Mesenchymal stem cell (in vitro differentiated cells and primary cell): Measurements from ENCODE around the gene TSFM.

Experiments used
- DNase-seq: peaks from one replicate; pipeline ENCODE4 v3.0.0-alpha.2; 2013
- H2AFZ ChIP-seq: one replicate; pipeline ENCODE4 v1.6.1; 2013; ENCODE audit warnings: low read depth, mild to moderate bottlenecking, control low read depth, inconsistent platforms, low read length, moderate library complexity
- H2AK5ac ChIP-seq: 2 replicates; pipeline ENCODE4 v1.6.1; 2013; ENCODE audit warnings: low read length, moderate library complexity, mild to moderate bottlenecking, inconsistent platforms; ENCODE audit not compliant: severe bottlenecking
- H2BK120ac ChIP-seq: one replicate; pipeline ENCODE4 v1.6.1; 2013; ENCODE audit warnings: low read depth, mild to moderate bottlenecking, inconsistent platforms, low read length, moderate library complexity
- H2BK12ac ChIP-seq, 2 experiments: one replicate each; pipeline ENCODE4 v1.6.1; 2013; ENCODE audit warnings: inconsistent platforms in 2 of 2, low read length in 2 of 2, mild to moderate bottlenecking in 2 of 2, moderate library complexity in 2 of 2, control low read depth in 1 of 2
- H2BK15ac ChIP-seq: one replicate; pipeline ENCODE4 v1.6.1; 2013; ENCODE audit warnings: mild to moderate bottlenecking, low read depth, inconsistent platforms; ENCODE audit not compliant: poor library complexity, severe bottlenecking
- H2BK5ac ChIP-seq: 2 replicates; pipeline ENCODE4 v1.6.1; 2013; ENCODE audit warnings: low read depth, mild to moderate bottlenecking, low read length, control low read depth, inconsistent platforms; ENCODE audit not compliant: poor library complexity, severe bottlenecking
- H3K14ac ChIP-seq, 2 experiments: one replicate each; pipeline ENCODE4 v1.6.1; 2013; ENCODE audit warnings: inconsistent platforms in 2 of 2, low read length in 2 of 2, control low read depth in 1 of 2, mild to moderate bottlenecking in 1 of 2, moderate library complexity in 1 of 2
- H3K18ac ChIP-seq, 2 experiments: one replicate each; pipeline ENCODE4 v1.6.1; 2013; ENCODE audit warnings: inconsistent platforms in 2 of 2, low read length in 2 of 2, control low read depth in 1 of 2, low read depth in 1 of 2, mild to moderate bottlenecking in 1 of 2
- H3K23ac ChIP-seq, 2 experiments: one replicate each; pipeline ENCODE4 v1.6.1; 2013; ENCODE audit warnings: inconsistent platforms in 2 of 2, low read length in 2 of 2, mild to moderate bottlenecking in 2 of 2, moderate library complexity in 2 of 2, control low read depth in 1 of 2
- H3K27ac ChIP-seq: 2 replicates; pipeline ENCODE4 v1.5.1; 2013; ENCODE audit warnings: mild to moderate bottlenecking, moderate library complexity, low read length, control low read depth, inconsistent platforms; ENCODE audit not compliant: poor library complexity, severe bottlenecking
- H3K27me3 ChIP-seq, 2 experiments: 2 replicates each; pipeline versions ENCODE4 v1.6.1 to v1.7.0; 2013; ENCODE audit warnings: low read length in 2 of 2, mild to moderate bottlenecking in 2 of 2, moderate library complexity in 2 of 2, control low read depth in 1 of 2, inconsistent platforms in 1 of 2; ENCODE audit not compliant: control insufficient read depth in 1 of 2, insufficient read depth in 1 of 2
- H3K36me3 ChIP-seq, 2 experiments: 2 replicates each; pipeline versions ENCODE4 v1.6.1 to v1.7.0; 2013; ENCODE audit warnings: low read length in 2 of 2, control low read depth in 1 of 2, inconsistent platforms in 1 of 2, low read depth in 1 of 2, mild to moderate bottlenecking in 1 of 2; ENCODE audit not compliant: insufficient read depth in 2 of 2, control insufficient read depth in 1 of 2
- H3K4ac ChIP-seq, 2 experiments: one replicate each; pipeline ENCODE4 v1.6.1; 2013; ENCODE audit warnings: inconsistent platforms in 2 of 2, low read length in 2 of 2, mild to moderate bottlenecking in 2 of 2, moderate library complexity in 2 of 2, control low read depth in 1 of 2, low read depth in 1 of 2
- H3K4me1 ChIP-seq: 2 replicates; pipeline ENCODE4 v1.6.1; 2013; ENCODE audit warnings: low read depth, low read length, control low read depth; ENCODE audit not compliant: control insufficient read depth, insufficient read depth
- H3K4me2 ChIP-seq: 2 replicates; pipeline ENCODE4 v1.6.1; 2013; ENCODE audit warnings: low read length, mild to moderate bottlenecking, inconsistent platforms; ENCODE audit not compliant: poor library complexity, severe bottlenecking
- H3K4me3 ChIP-seq, 2 experiments: 2 replicates each; pipeline versions ENCODE4 v1.5.1 to v1.7.0; 2013; ENCODE audit warnings: low read length in 2 of 2, mild to moderate bottlenecking in 2 of 2, control low read depth in 1 of 2, low read depth in 1 of 2; ENCODE audit not compliant: insufficient read depth in 1 of 2
- H3K79me1 ChIP-seq: replicated peaks from 2 replicates; pipeline ENCODE4 v1.6.1; 2013; ENCODE audit warnings: mild to moderate bottlenecking, control low read depth, low read length, inconsistent platforms; ENCODE audit not compliant: poor library complexity, severe bottlenecking
- H3K9ac ChIP-seq: 2 replicates; pipeline ENCODE4 v1.7.0; 2013; ENCODE audit warnings: mild to moderate bottlenecking, low read length, moderate library complexity
- H3K9me3 ChIP-seq: 2 replicates; pipeline ENCODE4 v1.7.0; 2013; ENCODE audit warnings: mild to moderate bottlenecking, low read length; ENCODE audit not compliant: control insufficient read depth
- H4K8ac ChIP-seq: one replicate; pipeline ENCODE4 v1.6.1; 2013; ENCODE audit warnings: inconsistent platforms, mild to moderate bottlenecking, low read length, moderate library complexity
- H4K91ac ChIP-seq: one replicate; pipeline ENCODE4 v1.6.1; 2013; ENCODE audit warnings: mild to moderate bottlenecking, low read length, inconsistent platforms
- WGBS: methylation state at CpG from one replicate; pipeline ENCODE4 v1.1.7; 2013; ENCODE audit warnings: mixed read lengths; 5-methylcytosine and 5-hydroxymethylcytosine counted together

Gene TSFM

GRCh38 chr12:57834086-57834876 lies 51.7 kb downstream of the TSFM start:
- Histone ChIP-seq H2BK120ac (no peak overlapping the region), H3K4me3 (no peak overlapping the region), H3K14ac (peak overlapping the region in 1 of 2 experiments; percentile 44), H2BK12ac (no peak overlapping the region), H3K9ac (peak overlapping the region; percentile 67), H2AFZ (no peak overlapping the region), H3K18ac (peak overlapping the region; percentile 19 to 63), H3K79me1 (peaks cover 2% of the 10 kb centered on the region), H3K4me2 (no peak overlapping the region), H2BK5ac (no peak overlapping the region), H3K4me1 (peaks cover 65% of the 10 kb centered on the region), H4K8ac (no peak overlapping the region), H3K27ac (no peak overlapping the region), H3K36me3 (peaks cover 2 to 27% of the 10 kb centered on the region in 2 experiments), H2BK15ac (no peak overlapping the region), H3K27me3 (no peaks in the 10 kb centered on the region), H2AK5ac (peak overlapping the region; percentile 8), H3K23ac (no peak overlapping the region), H4K91ac (no peak overlapping the region), H3K4ac (no peak overlapping the region), H3K9me3 (no peaks in the 10 kb centered on the region)
- WGBS: 29% methylated on average over 1 of the region's 1 CpG
- no peak for DNase-seq

DNA sequence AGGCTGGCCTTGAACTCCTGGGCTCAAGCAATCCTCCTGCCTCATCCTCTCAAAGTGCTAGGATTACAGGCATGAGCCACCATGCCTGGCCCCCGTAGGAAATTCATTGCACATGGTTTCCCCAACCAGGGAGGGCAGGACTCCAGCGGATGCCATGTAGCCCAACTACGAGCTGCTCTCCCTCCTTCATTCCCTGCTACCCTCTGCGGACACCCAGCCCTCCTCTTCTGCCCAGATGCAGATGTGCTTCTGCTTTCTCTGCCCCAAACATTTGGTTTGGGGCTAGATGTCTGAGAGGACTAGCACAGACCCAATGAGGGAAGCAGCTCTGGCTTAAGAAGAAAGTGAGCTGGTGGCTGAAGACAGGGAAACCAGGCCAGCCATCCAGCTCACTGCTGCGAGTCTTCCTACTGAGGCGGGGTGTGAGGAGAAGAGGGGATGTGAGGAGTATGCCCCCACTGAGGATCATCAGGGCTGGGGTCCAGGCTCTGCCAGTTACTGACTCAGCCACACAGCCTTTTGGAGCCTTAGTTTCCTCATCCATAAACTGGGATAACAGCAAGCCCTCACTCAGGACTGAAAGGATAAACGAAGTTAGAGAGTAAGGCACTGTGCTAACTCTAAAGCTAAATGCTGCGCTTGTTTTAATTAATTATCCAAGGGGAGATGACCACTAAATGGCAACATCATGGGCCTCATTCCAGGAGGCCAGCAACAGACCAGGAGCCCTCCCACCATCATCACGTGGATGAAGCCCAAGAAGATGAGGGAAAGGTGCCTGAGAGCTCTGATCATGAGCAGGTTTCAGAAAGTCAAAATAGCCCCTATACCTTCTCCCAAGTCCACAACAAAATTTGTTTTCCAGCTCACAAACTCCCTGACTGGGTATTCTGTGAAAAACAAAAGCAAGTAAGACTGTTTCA lies 53.0 kb downstream of the TSFM start:
- H3K9ac ChIP-seq: peak overlapping the region; percentile 63
- peak overlapping the region; percentile 73 for H2AK5ac ChIP-seq
- peak overlapping the region; percentile 33 for H2BK15ac ChIP-seq
- H4K91ac ChIP-seq: peak overlapping the region; percentile 43
- H3K23ac ChIP-seq: peak overlapping the region; percentile 48 to 79
- no peak overlapping the region for H2BK12ac ChIP-seq
- peak overlapping the region; percentile 6 to 57 for H3K4ac ChIP-seq
- no peaks in the 10 kb centered on the region for H3K27me3 ChIP-seq
- no peaks in the 10 kb centered on the region for H3K9me3 ChIP-seq
- H3K18ac ChIP-seq: peak overlapping the region; percentile 59 to 77
- H3K14ac ChIP-seq: no peak overlapping the region
- H2BK120ac ChIP-seq: peak overlapping the region; percentile 42
- peaks cover 2% of the 10 kb centered on the region for H3K79me1 ChIP-seq
- no peak overlapping the region for H2AFZ ChIP-seq
- no peak overlapping the region for H3K4me2 ChIP-seq
- peak overlapping the region; percentile 85 for H3K27ac ChIP-seq
- DNase-seq: no peak
- peaks cover 65% of the 10 kb centered on the region for H3K4me1 ChIP-seq
- no peak overlapping the region for H2BK5ac ChIP-seq
- H3K4me3 ChIP-seq: peak overlapping the region in 1 of 2 experiments; percentile 67
- peaks cover 2 to 19% of the 10 kb centered on the region in 2 experiments for H3K36me3 ChIP-seq
- H4K8ac ChIP-seq: peak overlapping the region; percentile 31
- 99% methylated on average over 8 of the region's 9 CpGs for WGBS

DNA sequence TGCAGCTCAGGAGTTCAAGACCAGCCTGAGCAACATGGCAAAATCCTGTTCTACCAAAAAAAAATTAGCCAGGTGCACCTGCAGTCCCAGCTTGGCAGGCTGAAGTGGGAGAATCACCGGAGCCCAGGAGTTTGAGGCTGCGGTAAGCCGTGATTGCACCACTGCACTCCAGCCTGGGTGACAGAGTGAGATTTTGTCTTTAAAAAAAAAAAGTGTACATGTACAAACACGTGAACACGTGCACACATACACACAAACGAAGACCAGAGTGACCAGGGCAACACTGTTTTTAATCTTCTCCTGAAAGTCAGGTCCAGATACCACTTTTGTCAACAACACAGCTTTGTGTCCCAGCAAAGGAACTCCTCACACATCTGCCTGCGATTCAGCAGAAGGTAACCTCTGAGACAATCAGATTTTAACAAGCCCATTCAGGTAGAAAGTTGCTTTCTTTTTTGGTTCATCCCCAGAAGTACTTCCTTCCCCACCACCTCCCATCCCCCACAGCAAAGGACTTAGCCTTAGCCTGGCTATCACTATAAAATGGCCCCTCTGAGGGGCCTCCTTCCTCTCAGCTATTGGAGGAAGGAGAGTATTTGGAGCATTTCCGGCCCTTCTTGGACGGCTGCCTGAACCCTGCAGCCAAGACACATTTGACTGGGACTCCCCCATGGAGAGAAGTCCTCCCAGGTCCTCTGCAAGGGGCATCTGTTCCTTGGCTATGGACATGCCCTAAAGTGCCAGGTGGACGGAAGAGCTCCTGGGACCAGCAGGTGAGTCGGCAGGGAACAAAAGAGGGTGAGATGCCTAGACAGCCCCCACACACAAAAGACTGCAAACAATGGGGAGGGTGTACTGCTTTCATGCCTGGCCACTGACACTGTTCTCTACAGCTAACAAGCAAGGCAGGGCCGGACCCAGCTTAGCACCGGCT lies 54.1 kb downstream of the TSFM start:
- peaks cover 2% of the 10 kb centered on the region for H3K79me1 ChIP-seq
- H2AK5ac ChIP-seq: peak overlapping the region; percentile 74
- H3K27ac ChIP-seq: peak overlapping the region; percentile 85
- H4K8ac ChIP-seq: peak overlapping the region; percentile 85
- H3K4me3 ChIP-seq: peak overlapping the region in 1 of 2 experiments; percentile 67
- 46% methylated on average over 13 of the region's 13 CpGs for WGBS
- H2BK15ac ChIP-seq: peak overlapping the region; percentile 32
- peaks cover 2 to 21% of the 10 kb centered on the region in 2 experiments for H3K36me3 ChIP-seq
- H2BK5ac ChIP-seq: peak overlapping the region; percentile 59
- peak overlapping the region; percentile 58 for H3K4me2 ChIP-seq
- peak overlapping the region in 1 of 2 experiments; percentile 26 for H3K14ac ChIP-seq
- H2BK12ac ChIP-seq: peak overlapping the region; percentile 90 to 91
- peak overlapping the region in 1 of 2 experiments; percentile 43 for H3K23ac ChIP-seq
- H2BK120ac ChIP-seq: no peak overlapping the region
- peaks cover 66% of the 10 kb centered on the region for H3K4me1 ChIP-seq
- H3K9me3 ChIP-seq: no peaks in the 10 kb centered on the region
- H3K27me3 ChIP-seq: no peaks in the 10 kb centered on the region
- peak; percentile 80 for DNase-seq
- peak overlapping the region; percentile 84 for H4K91ac ChIP-seq
- no peak overlapping the region for H2AFZ ChIP-seq
- peak overlapping the region; percentile 94 to 97 for H3K18ac ChIP-seq
- H3K4ac ChIP-seq: peak overlapping the region; percentile 60 to 93
- H3K9ac ChIP-seq: peak overlapping the region; percentile 63
